Stimulated activated CD8-positive, alpha-beta memory T cell treated with anti-CD3 and anti-CD28 coated beads, Interleukin-7, amount 100 ng/mL, for 1 hour (primary cell): ENCODE results near the gene USP48.
"Not testable (repeated sequence)": the region's sequence is repeated elsewhere in the genome, so short reads cannot be mapped to it uniquely, and the experiment has no call there.

Experiments used
- DNase-seq, 2 donors: peaks; one replicate each; pipeline ENCODE4 v3.0.0-alpha.2; 2020; ENCODE audit warnings: low read depth in 2 of 2

Gene USP48

DNA sequence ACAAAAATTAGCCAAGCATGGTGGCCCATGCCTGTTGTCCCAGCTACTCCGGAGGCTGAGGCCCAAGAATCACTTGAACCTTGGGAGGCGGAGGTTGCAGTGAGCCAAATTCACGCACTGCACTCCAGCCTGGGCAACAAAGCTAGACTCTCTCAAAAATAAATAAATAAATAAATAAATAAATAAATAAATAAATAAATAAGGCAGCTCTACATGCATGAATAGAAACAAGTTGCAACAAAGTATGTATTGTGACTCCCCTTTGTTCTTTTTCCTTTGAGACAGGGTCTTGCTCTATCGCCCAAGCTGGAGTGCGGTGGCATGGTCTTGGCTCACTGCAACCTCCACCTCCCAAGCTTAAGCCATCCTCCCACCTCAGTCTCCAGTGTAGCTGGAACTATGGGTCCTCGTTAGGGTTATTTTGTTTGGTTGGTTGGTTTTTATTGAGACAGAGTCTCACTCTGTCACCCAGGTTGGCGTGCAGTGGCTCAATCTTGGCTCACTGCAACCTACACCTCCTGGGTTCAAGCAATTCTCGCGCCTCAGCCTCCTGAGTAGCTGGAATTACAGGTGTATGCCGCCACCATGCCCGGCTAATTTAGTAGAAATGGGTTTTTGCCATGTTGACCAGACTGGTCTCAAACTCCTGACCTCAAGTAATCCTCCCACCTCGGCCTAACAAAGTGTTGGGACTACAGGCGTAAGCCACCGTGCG, 8.0 kb downstream of the USP48 start:
- no peak for DNase-seq

DNA sequence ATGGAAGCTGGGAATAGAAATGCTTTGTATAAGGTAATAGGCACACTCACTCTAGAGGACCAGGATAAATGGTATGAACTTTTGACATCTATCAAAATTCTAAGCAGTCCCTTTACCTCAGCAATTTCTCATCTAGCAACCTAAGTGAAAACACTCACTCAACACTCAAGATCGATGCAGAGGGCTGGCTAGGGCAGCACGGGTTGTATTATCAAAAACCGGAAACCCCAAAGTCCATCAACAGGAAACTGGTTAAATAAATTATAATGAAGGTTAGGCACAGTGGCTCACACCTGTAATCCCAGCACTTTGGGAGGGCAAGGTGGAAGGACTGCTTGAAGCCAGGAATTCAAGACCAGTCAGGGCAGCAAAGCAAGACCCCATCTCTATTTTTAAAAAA, 9.4 kb downstream of the USP48 start:
- DNase-seq, result no peak

DNA sequence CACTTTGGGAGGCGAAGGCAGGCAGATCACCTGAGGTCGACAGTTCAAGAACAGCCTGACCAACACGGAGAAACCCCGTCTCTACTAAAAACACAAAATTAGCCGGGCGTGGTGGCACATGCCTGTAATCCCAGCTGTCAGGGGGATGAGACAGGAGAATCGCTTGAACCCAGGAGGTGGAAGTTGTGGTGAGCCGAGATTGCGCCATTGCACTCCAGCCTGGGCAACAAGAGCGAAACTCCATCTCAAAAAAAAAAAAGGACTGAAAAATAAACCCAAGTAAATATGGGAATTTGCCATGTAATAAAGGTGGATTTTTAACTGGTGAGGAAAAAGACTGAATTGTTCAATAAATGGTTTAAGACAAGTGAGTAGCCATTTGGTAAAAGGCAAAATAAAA, 11.3 kb downstream of the USP48 start:
- DNase-seq, result not testable (repeated sequence)

DNA sequence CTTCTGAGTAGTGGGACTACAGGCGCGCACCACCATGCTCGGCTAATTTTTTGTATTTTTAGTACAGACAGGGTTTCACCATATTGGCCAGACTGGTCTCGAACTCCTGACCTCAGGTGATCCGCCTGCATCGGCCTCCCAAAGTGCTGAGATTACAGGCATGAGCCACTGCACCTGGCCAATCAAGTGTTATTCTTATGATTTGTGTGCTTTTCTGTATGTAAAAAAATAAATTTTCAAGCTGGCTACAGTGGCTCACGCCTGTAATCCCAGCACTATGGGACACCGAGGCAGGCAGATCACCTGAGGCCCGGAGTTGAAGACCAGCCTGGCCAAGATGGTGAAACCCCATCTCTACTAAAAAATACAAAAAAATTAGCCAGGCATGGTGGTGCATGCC, 12.3 kb downstream of the USP48 start:
- DNase-seq, result not testable (repeated sequence)

DNA sequence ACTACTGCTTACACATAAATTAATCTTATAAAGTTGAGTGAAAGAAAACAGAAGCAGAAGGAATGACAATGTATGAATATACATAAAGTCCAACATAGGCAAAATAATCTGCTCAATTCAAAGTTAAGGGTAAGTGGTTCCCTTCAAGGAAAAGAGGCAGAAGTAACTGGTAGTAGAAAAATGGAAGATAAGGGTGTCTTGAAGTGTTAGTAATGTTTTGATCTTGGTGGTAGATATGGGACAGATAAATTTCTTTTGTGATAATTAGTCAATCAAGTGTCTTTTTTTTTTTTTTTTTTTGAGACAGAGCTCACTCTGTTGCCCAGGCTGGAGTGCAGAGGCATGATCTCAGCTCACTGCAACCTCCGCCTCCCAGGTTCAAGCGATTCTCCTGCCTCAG, 12.7 kb downstream of the USP48 start:
- DNase-seq, result no peak

DNA sequence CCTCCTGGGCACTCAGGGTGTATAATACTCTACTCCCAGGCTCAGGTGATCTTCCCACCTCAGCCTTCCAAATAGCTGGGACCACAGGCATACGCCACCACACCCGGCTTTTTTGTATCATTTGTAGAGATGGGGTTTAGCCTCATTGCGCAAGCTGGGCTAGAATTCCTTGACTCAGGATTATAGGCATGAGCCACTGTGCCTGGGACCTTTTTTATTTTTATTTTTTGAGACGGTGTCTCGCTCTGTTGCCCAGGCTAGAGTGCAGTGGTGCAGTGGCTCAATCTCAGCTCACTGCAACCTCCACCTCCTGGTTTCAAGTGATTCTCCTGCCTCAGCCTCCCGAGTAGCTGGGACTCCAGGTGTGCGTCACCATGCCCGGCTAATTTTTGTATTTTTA, 15.8 kb downstream of the USP48 start:
- DNase-seq, result not testable (repeated sequence)

DNA sequence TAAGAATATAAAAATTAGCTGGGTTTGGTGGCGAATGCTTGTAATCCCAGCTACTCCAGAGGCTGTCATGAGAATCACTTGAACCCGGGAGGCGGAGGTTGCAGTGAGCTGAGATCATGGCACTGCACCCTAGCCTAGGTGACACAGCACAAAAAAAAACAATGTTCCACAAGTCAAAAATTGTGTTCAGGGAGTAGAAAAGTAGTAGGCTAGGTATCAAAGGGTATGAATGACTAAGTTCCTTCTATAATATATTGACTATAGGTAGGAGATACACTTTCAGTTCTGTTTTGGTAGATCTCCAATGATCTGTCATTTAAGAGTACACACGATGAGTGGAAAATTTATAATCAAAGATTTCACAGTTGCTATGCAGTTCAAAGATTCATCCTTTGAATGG, 16.7 kb downstream of the USP48 start:
- no peak for DNase-seq

DNA sequence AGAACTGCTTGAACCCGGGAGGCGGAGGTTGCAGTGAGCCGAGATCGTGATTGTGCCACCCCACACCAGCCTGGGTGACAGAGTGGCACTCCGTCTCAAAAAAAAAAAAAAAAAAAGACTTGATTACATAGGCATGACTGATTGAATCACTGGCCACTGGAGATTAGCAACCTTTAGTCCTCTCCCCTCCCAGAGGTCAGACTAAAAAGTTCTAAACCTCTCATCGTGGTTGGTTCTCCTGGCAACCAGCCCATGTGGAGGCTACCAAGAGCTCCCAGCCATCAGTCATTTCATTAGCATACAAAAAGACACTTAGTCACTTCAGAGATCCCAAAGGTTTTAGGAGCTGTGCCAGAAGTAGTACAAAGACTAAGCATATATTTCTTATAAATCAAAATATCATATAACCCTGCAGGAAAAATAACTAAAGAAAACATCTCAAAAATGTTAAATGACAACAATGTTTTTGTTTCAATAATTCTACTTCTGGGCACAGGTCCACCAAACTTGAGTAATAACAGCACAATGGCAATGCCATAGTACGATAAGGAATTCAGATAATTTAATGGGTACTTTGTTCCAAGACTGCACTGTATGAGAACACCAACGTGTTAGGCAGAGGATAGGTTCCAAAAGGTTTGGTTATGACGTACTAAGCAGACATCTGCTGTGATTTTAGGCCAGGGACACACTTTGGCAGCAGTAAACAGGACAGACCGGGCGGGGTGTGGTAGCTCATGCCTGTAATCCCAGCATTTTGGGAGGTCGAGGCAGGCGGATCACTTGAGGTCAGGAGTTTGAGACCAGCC, 18.1 kb downstream of the USP48 start:
- DNase-seq, result no peak

DNA sequence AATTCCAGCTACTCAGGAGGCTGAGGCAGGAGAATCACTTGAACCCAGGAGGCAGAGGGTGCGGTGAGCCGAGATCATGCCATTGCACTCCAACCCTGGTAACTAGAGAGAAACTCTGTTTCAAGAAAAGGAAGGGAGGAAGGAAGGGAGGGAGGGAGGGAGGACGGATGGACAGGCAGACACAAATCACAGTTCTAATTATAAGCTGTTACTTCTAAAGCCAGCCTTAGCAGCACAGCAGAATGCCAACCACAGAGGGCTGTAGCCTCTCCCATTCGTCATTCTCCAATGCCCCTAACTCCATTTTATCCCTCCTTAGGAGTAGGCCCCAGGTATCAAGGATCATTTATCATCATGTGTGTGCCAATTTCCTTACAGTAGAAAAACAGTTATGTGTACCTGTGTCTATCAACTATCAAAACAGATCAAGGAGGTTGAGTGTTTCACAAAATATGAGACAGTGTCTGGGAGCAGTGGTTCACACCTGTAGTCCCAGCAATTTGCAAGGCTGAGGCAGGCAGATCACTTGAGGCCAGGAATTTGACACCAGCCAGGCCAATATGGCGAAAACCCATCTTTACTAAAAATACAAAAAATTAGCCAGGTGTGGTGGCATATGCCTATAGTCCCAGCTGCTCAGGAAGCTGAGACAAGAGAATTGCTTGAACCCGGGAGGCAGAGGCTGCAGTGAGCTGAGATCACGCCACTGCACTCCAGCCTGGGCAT, 19.1 kb downstream of the USP48 start:
- DNase-seq, result no peak

DNA sequence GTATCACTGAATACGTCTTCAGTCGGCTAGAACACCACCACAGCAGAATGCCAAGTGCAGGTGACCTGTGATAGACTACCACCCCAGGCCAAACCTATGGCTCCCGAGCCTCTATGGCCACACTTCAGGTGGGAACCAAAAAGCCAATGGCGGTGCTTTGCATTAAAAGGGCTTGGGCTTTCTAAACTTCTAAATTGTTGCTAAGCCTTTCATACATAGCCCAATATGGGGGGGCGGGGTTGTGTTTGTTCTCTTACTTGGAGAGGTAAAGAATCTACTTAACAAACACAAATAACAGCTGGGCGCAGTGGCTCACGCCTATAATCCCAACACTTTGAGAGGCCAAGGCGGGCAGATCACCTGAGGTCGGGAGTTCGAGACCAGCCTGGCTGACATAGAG, 19.7 kb downstream of the USP48 start:
- DNase-seq, result no peak

DNA sequence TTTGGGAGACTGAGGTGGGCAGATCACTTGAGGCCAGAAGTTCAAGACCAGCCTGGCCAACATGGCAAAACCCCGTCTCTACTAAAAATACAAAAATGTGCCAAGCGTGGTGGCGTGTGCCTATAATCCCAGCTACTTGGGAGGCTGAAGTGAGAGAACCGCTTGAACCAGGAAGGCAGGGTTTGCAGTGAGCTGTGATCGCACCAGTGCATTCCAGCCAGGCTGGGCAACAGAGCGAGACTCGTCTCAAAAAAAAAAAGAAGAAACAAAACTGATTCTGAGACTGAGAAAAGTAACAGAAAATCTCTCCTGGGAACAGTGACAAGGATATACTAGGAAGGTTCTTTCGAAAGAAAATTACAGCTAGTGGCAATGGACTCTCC, 20.9 kb downstream of the USP48 start:
- no peak for DNase-seq

DNA sequence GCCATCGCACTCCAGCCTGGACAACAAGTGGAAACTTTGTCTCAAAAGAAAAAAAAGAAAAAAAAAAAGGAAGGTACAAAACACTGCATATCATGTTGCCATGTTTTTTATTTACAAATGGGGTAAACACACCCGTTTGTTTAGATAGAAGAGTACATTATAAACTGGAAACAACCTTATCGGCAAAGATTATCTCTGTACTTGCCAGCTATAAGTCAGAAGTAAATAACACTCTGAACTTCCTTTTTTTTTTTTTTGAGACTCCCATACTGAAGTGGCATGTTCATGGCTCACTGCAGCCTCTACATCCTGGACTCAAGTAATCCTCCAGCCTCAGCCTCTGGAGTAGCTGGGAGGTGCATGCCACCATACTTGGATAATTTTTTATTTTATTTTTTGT, 21.9 kb downstream of the USP48 start:
- no peak for DNase-seq

DNA sequence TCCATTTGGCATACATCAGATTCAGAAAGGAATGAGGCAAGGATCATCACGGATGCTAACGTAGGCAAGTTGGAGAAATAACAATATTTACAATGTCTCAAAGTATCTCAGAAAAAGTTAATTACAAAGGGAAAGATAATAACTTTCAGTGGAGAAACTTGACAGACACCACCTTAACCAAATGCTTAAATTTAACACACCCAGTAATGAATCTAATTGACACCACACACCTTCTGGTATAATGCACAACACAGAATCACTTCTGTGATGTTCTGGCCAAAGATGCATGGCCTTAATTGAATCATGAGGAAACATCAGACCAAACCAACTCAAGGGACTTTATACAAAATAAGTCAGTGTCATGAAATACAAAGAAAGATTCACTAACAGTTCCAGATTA, 23.1 kb downstream of the USP48 start:
- no peak for DNase-seq

DNA sequence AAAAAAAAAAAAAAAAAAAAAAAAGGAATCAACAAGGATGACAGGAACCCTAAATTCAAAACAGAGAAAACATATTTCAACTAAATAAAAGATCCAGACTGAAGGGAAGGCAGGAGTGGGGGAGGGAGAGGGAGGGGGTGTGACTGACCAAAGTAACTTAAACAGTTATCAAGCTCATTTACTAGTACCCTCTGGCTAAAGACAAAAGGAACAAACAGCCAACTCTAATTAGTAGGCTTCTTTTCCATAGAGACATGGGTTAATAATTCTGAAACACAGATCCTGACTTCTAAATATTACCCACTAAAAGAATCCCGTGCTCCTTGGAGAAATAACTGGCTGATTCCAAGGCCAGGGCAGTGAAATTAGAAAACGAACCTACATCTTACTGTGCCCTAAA, 23.8 kb downstream of the USP48 start:
- DNase-seq, result no peak

DNA sequence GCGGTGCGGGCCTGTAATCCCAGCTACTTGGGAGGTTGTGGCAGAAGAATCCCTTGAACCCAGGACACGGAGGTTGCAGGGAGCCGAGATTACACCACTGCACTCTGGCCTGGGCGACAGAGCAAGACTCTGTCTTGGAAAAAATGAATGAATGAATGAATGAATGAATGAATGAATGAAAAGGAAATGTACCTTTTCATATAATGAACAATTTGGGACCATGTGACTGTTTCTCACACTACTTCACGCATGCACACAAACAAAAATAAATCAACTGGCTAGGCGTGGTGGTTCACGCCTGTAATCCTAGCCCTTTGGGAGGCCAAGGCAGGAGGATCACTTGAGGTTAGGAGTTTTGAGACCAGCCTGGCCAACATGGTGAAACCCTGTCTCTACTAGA, 24.3 kb downstream of the USP48 start:
- DNase-seq, result no peak

DNA sequence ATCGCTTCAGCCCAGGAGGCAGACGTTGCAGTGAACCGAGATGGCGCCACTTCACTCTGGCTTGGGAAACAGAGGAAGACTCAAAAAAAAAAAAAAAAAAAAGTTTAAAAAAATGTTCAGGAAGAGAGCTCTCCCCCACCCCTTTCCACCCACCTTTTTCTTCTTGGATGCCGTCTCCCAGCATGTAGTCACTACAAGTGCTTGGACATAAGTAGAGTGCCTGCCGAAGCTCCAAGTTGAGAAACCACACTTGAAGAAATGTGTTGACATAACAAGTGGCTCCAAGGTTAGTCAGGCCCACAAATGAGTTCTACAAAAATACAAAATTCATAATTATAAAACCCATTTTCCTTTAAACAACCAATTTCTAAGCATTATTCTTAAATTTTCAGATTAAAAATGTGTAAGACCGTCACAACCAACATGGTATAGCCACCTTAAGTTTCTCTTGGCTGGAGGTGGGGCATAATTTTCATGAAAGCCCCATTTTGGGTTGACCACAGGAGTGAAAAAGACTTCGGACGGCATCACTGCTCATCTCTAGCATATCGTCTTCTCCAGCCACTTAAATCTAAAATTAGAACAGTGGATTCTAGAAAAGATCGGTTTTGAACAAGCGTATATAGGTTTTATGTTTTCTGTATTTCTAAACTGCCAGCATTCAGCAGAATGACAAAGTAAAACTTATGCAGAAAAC, 26.4 kb downstream of the USP48 start:
- DNase-seq, result no peak

DNA sequence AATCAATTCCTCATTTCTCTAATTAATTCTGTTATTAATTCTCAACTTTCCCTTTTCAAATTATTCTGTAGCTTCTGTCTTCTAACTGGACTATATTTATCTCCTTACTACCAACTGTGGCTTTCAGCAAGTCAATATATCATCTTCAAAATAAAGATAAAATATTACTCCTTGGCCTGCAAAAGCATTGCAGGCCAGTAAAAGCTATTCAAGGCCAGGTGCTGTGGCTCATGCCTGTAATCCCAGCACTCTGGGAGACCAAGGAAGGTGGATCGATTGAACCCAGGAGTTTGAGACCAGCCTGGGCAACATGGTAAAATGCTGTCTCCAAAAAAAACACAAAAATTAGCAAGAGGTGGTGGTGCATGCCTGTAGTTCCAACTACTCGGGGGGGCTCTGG, 27.9 kb downstream of the USP48 start:
- DNase-seq, result no peak

DNA sequence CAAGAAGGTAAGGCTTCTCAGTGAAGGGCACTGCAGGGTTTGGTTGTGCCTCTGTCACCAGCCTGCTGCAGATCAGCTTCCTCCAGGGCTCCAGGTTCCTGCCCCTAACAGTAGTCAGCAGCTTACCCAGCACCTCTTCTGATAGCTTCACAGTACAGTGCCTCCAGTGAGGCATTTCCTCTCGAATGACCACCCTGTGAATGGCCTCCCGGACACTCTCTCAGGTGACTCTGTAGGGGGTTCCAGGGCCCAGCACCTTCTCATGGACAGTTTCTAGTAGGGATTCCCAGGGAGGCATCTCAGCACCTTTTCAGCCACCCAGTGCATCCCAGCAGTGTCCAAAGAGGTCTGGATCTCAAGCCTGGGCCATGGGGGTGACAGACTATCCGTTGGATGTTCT, 28.4 kb downstream of the USP48 start:
- DNase-seq, result no peak

DNA sequence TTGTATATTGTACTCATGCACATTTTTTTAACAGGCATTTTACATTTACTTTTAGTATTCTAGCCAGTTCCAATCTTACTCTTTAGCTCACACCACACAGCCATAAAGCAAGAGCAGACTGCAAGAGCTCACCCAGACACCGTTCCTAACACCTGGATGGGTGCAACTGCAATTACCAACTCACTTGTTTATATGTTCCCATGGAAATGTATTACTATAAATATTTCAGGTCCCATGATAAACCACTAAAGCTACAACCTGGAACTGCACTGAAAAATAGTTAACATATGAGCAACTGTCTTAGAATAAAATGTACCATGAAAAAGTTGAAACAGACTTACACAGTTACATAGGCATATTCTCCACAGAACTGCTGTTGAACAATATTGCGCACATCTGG, 30.8 kb downstream of the USP48 start:
- no peak for DNase-seq

DNA sequence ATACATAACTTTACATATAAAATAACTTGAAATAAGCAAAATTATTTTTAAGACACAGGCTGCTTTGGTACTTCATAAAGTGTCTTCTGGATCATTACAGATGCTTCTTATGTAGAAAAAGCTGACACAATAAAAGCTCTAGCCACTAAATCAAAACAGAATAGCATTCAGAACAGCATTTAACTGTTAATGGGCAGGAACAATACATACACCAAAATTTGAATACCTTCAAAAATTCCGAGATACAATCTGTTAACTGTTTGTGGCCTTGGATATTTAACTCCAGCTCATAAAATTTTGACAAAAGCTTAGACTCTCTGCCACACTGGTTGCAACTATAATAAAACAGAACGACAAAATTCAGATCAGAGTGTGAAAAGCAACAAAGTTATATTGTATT, 31.7 kb downstream of the USP48 start:
- DNase-seq, result no peak

DNA sequence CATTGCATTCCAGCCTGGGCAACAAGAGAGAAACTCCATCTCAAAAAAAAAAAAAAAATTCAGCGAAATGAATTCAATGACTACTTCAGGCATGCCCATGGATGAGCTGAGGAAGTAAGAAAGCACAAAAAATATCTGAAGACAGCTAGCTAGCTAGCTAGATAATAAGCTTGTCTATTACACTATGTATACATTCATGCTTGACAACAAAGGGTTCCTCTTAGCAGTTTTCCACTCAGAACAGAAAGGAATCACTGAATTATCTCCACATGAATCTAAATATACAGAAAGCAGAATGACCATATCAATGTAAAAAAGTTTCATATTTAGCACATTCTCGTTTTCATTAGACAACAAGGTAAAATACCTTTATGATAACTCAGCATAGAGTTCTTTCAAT, 32.1 kb downstream of the USP48 start:
- DNase-seq, result no peak

DNA sequence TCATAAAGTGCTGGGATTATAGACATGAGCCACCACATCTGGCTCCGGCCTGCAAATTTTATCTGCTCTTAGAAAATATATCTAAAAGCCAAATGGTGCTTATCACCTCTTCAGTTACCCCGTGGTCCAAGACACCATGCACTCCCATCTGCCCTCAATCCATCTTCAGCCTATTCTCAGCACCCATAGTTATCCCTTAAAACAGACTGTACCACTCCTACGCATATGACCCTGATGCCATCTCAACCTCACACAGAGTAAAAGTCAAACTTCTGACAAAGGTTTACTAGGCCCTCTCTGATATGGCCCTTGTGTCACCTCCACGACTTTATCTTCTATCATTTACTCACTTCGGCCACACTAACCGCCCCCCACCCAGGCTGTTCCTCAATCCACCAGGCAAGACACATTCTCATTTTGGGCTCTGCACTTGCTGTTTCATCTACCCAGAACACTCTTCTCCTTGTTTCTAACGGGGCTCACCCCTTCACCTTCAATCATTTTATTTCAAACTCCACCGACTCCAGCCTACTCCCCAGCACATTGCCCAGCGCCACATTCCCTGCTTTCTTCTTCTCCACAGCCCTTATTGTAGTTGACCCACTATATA, 33.0 kb downstream of the USP48 start:
- DNase-seq, result no peak
